Nephron progenitor cell (in vitro differentiated cells): Measurements from ENCODE around the gene OSBPL2.
A peak's percentile ranks its signal among the peaks of the same experiment; 100 is the strongest.

Experiments used
- DNase-seq: peaks from one replicate; pipeline ENCODE4 v3.0.0; 2021
- H3K27ac Mint-ChIP-seq: 2 replicates; pipeline ENCODE4 v1.8.0; 2021; ENCODE audit warnings: mild to moderate bottlenecking, moderate library complexity, mixed read lengths
- H3K27me3 Mint-ChIP-seq: 2 replicates; pipeline ENCODE4 v1.8.0; 2021; ENCODE audit warnings: mild to moderate bottlenecking, low read depth, mixed read lengths; ENCODE audit not compliant: poor library complexity
- H3K36me3 Mint-ChIP-seq: 2 replicates; pipeline ENCODE4 v1.8.0; 2021; ENCODE audit warnings: low read depth, mixed read lengths
- H3K4me1 Mint-ChIP-seq: 2 replicates; pipeline ENCODE4 v1.8.0; 2021; ENCODE audit warnings: mixed read lengths
- H3K4me3 Mint-ChIP-seq: 2 replicates; pipeline ENCODE4 v1.8.0; 2021; ENCODE audit warnings: mild to moderate bottlenecking, moderate library complexity, mixed read lengths
- H3K9me3 Mint-ChIP-seq: 2 replicates; pipeline ENCODE4 v1.8.0; 2021; ENCODE audit warnings: mild to moderate bottlenecking, moderate library complexity, mixed read lengths
- TF ChIP-seq, protein P1 (sequence below): fragments of 200-600 bp; sonication (generic); IDR thresholded peaks from 2 replicates; pipeline ENCODE4 v1.5.0; 2021; ENCODE audit warnings: antibody characterized with exemption

OSBPL2 gene

DNA sequence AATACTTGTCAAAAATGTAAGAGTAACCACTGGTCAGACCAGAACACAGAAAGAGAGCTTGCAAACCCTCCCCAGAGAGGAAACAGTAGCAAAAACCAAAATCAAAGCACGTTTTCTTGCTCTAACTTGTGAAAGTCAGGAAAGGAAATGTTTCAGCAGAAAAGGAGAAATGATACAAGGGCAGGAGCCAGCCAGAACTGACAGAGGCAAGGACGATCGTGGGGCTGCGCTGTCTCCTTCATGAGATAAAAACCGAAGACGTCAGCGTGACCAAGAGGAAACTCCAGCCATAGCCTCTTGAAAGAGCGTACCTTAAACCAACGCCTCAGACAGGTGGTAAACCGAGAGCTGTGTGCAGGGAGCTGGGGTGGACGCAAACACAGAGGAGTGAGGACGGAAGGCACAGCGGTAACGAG lies 101.3 kb downstream of the OSBPL2 start:
- TF ChIP-seq, protein P1, sequence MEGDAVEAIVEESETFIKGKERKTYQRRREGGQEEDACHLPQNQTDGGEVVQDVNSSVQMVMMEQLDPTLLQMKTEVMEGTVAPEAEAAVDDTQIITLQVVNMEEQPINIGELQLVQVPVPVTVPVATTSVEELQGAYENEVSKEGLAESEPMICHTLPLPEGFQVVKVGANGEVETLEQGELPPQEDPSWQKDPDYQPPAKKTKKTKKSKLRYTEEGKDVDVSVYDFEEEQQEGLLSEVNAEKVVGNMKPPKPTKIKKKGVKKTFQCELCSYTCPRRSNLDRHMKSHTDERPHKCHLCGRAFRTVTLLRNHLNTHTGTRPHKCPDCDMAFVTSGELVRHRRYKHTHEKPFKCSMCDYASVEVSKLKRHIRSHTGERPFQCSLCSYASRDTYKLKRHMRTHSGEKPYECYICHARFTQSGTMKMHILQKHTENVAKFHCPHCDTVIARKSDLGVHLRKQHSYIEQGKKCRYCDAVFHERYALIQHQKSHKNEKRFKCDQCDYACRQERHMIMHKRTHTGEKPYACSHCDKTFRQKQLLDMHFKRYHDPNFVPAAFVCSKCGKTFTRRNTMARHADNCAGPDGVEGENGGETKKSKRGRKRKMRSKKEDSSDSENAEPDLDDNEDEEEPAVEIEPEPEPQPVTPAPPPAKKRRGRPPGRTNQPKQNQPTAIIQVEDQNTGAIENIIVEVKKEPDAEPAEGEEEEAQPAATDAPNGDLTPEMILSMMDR, result no peak
- DNase-seq, result no peak
- peak overlapping the region; percentile 89 for H3K27ac Mint-ChIP-seq
- no peaks in the 10 kb centered on the region for H3K4me1 Mint-ChIP-seq
- H3K36me3 Mint-ChIP-seq, result peaks cover 49% of the 10 kb centered on the region
- no peaks in the 10 kb centered on the region for H3K9me3 Mint-ChIP-seq
- H3K27me3 Mint-ChIP-seq, result peaks cover 3% of the 10 kb centered on the region
- H3K4me3 Mint-ChIP-seq, result no peak overlapping the region

DNA sequence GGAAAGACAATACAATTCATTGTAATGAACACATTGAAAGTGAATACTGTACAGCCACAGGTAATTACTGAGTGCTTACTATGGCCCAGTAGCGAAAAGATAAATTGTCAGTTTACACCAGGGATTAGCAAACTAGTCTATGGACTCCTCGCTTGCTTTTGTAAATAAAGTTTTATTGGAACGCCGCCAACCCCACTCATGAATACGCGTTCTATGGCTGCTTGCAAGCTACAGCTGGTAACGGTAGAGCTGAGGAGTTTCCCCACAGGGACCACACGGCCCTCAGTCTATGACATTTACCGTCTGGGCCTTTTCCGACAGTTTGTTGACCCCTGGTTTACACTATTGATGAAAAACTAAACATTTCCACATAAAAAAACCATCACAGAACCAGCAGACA lies 104.6 kb downstream of the OSBPL2 start:
- no peaks in the 10 kb centered on the region for H3K27me3 Mint-ChIP-seq
- peaks cover 65% of the 10 kb centered on the region for H3K36me3 Mint-ChIP-seq
- TF ChIP-seq, protein P1, result no peak
- no peak overlapping the region for H3K27ac Mint-ChIP-seq
- peaks cover 2% of the 10 kb centered on the region for H3K9me3 Mint-ChIP-seq
- H3K4me1 Mint-ChIP-seq, result no peaks in the 10 kb centered on the region
- no peak for DNase-seq
- no peak overlapping the region for H3K4me3 Mint-ChIP-seq

DNA sequence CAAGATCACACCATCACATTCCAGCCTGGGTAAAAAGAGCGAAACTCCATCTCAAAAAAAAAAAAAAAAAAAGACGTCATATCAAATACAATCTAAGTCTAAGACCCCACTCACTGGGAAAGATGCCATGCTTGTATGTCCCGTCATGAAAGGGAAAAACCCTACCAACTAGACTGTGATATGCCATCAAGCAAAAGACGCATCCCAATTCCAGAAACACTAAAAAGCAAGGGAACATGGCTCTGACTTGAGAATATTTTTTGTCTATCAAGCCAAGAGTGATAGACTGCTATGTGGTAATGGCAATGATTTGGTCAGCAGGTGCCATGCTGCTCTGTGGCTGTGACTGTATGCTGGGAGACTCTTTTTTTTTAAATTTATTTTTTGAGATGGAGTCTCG lies 105.8 kb downstream of the OSBPL2 start:
- H3K4me3 Mint-ChIP-seq, result no peak overlapping the region
- no peak for DNase-seq
- no peaks in the 10 kb centered on the region for H3K27me3 Mint-ChIP-seq
- H3K4me1 Mint-ChIP-seq, result no peaks in the 10 kb centered on the region
- H3K9me3 Mint-ChIP-seq, result peaks cover 14% of the 10 kb centered on the region
- TF ChIP-seq, protein P1, result no peak
- H3K27ac Mint-ChIP-seq, result no peak overlapping the region
- peaks cover 77% of the 10 kb centered on the region for H3K36me3 Mint-ChIP-seq

DNA sequence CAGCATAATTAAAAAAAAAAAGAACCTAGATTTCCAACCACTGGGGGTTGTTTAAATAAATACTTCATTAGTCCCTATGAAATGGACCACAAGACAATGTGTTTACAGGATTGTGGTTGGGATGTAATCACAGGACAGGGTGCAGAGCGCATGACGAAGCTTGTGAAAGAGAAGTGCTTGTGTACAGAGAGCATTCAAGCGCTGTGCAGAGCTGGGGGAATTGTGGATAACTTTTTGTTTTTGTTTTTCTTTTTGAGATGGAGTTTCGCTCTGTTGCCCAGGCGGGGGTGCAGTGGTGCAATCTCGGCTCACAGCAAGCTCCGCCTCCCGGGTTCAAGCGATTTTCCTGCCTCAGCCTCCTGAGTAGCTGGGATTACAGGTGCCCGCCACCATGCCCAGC lies 106.5 kb downstream of the OSBPL2 start:
- Mint-ChIP-seq H3K9me3 (peaks cover 21% of the 10 kb centered on the region), H3K27ac (no peak overlapping the region), H3K4me3 (no peak overlapping the region), H3K4me1 (no peaks in the 10 kb centered on the region), H3K27me3 (no peaks in the 10 kb centered on the region), H3K36me3 (peaks cover 77% of the 10 kb centered on the region)
- no peak for DNase-seq
- TF ChIP-seq, protein P1, result no peak
